ENCODE results near the gene LY86. TPM values are rescaled to one million over a fixed set of nuclear protein-coding genes. Genes with fewer than 3 reads are reported as not detected.

LY86 gene
- total and polyA plus RNA-seq, 8 donors, result 0.16 to 6.1 (median 0.59) TPM; not detected in 1

- Histone ChIP-seq H3K4me3 (no peak overlapping the region), H3K36me3 (no peaks in the 10 kb centered on the region), H3K27me3 (no peaks in the 10 kb centered on the region), H3K4me1 (peaks cover 8 to 19% (median 9%) of the 10 kb centered on the region in 3 donors), H3K9me3 (no peaks in the 10 kb centered on the region), H3K27ac (no peak overlapping the region)
- DNase-seq, result no peak
- ATAC-seq, result peak in 1 of 4 donors; percentile 39
- intact Hi-C loops (cut with DNase I), result no loop called here
- no peak for FAIRE-seq
- TF ChIP-seq, protein P1, sequence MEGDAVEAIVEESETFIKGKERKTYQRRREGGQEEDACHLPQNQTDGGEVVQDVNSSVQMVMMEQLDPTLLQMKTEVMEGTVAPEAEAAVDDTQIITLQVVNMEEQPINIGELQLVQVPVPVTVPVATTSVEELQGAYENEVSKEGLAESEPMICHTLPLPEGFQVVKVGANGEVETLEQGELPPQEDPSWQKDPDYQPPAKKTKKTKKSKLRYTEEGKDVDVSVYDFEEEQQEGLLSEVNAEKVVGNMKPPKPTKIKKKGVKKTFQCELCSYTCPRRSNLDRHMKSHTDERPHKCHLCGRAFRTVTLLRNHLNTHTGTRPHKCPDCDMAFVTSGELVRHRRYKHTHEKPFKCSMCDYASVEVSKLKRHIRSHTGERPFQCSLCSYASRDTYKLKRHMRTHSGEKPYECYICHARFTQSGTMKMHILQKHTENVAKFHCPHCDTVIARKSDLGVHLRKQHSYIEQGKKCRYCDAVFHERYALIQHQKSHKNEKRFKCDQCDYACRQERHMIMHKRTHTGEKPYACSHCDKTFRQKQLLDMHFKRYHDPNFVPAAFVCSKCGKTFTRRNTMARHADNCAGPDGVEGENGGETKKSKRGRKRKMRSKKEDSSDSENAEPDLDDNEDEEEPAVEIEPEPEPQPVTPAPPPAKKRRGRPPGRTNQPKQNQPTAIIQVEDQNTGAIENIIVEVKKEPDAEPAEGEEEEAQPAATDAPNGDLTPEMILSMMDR (IDR thresholded peaks at IDR 0.05), result no peak
- 26 to 32% methylated on average over 2 of the region's 2 CpGs for WGBS, 2 donors
These were observed 18.7 kb upstream of the LY86 start for GRCh38 chr6:6569811-6570164.

GRCh38 chr6:6570929-6571671, 17.4 kb upstream of the LY86 start:
- intact Hi-C loops (cut with DNase I), result no loop called here
- no peak overlapping the region for H3K27ac ChIP-seq
- DNase-seq (no peak), FAIRE-seq (no peak), ATAC-seq (peak in 1 of 4 donors; percentile 22)
- peaks cover 0 to 10% (median 9%) of the 10 kb centered on the region in 3 donors for H3K4me1 ChIP-seq
- H3K4me3 ChIP-seq, result no peak overlapping the region
- H3K9me3 ChIP-seq, result no peaks in the 10 kb centered on the region
- H3K27me3 ChIP-seq, result no peaks in the 10 kb centered on the region
- WGBS, 2 donors, result 53 to 59% methylated on average over 4 of the region's 4 CpGs
- no peaks in the 10 kb centered on the region for H3K36me3 ChIP-seq
- TF ChIP-seq, protein P1 (IDR thresholded peaks at IDR 0.05), result no peak

GRCh38 chr6:6575143-6575542, 13.4 kb upstream of the LY86 start:
- Histone ChIP-seq H3K4me1 (peaks cover 0 to 4% (median 0%) of the 10 kb centered on the region in 3 donors), H3K9me3 (no peaks in the 10 kb centered on the region), H3K36me3 (no peaks in the 10 kb centered on the region), H3K27ac (no peak overlapping the region), H3K27me3 (no peaks in the 10 kb centered on the region), H3K4me3 (no peak overlapping the region)
- 24 to 26% methylated on average over 4 of the region's 4 CpGs for WGBS, 2 donors
- ATAC-seq, result peak in 3 of 4 donors; percentile 18 to 60 (median 60)
- no peak for FAIRE-seq
- intact Hi-C loops (cut with DNase I), result no loop called here
- TF ChIP-seq, protein P1 (IDR thresholded peaks at IDR 0.05), result no peak
- DNase-seq, result no peak

DNA sequence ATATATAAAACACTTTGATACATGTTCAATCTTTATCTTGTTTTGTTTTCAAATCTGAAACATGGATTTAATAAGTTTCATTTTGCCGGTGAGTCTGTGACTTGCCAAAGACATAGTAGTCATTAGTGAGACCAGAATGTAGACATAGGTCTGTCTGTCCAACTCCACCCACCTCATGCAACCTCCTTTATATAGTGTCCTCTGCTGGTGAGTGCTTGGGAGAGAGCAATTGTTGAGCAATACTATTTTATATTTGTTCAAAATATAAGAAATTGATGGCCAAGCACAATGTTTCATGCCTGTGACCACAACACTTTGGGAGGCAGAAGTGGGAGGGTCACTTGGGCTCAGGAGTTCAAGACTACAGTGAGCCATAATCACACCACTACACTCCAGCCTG, 10.8 kb upstream of the LY86 start:
- H3K27me3 ChIP-seq, result no peaks in the 10 kb centered on the region
- H3K9me3 ChIP-seq, result no peaks in the 10 kb centered on the region
- H3K4me3 ChIP-seq, result no peak overlapping the region
- WGBS, 2 donors, result 64 to 80% methylated on average over 1 of the region's 1 CpG
- FAIRE-seq (no peak), ATAC-seq (no peak), DNase-seq (no peak)
- no peaks in the 10 kb centered on the region for H3K36me3 ChIP-seq
- TF ChIP-seq, protein P1 (IDR thresholded peaks at IDR 0.05), result no peak
- H3K4me1 ChIP-seq, result no peaks in the 10 kb centered on the region
- no peak overlapping the region for H3K27ac ChIP-seq
- intact Hi-C loops (cut with DNase I), result no loop called here

- Histone ChIP-seq H3K27me3 (no peaks in the 10 kb centered on the region), H3K27ac (no peak overlapping the region), H3K4me1 (no peaks in the 10 kb centered on the region), H3K36me3 (no peaks in the 10 kb centered on the region), H3K4me3 (no peak overlapping the region), H3K9me3 (no peaks in the 10 kb centered on the region)
- intact Hi-C loops (cut with DNase I), result no loop called here
- ATAC-seq (no peak), DNase-seq (no peak), FAIRE-seq (no peak)
- TF ChIP-seq, protein P1 (IDR thresholded peaks at IDR 0.05), result no peak
- 89 to 94% methylated on average over 1 of the region's 1 CpG for WGBS, 2 donors
These were observed 9.2 kb upstream of the LY86 start for GRCh38 chr6:6579281-6579680.

All from pancreas (tissue), 10 donors.